Kasumi-1 (cell line): ENCODE data around the gene MYCBPAP.

Experiments
- DNase-seq, 2 experiments: peaks; one replicate each; lab custom pipeline; 2025; lab: John Stamatoyannopoulos, UW

MYCBPAP gene

GRCh38 chr17:50551884-50552283 lies 43.6 kb downstream of the MYCBPAP start:
- no peak for DNase-seq

GRCh38 chr17:50554201-50554600 lies 46.0 kb downstream of the MYCBPAP start:
- no peak for DNase-seq

GRCh38 chr17:50556803-50557202 lies 48.6 kb downstream of the MYCBPAP start:
- DNase-seq = no peak

GRCh38 chr17:50557630-50558029 lies 49.4 kb downstream of the MYCBPAP start:
- no peak for DNase-seq

GRCh38 chr17:50558091-50558490 lies 49.9 kb downstream of the MYCBPAP start:
- no peak for DNase-seq

- DNase-seq = no peak
These were observed 50.3 kb downstream of the MYCBPAP start for GRCh38 chr17:50558581-50558940.

- no peak for DNase-seq
These were observed 50.8 kb downstream of the MYCBPAP start for GRCh38 chr17:50558941-50559614.

GRCh38 chr17:50559674-50560184 lies 51.5 kb downstream of the MYCBPAP start:
- peak; percentile 38 to 39 for DNase-seq

- DNase-seq = peak; percentile 87 to 91
These were observed 52.1 kb downstream of the MYCBPAP start, which contains the start of gene CACNA1G for GRCh38 chr17:50560185-50560824. Gene CACNA1G (plus strand): TSS chr17:50560715. CDS start chr17:50561460, 745 bp downstream.

- no peak for DNase-seq
These were observed 52.9 kb downstream of the MYCBPAP start for GRCh38 chr17:50560931-50561745.

GRCh38 chr17:50561746-50562141 lies 53.5 kb downstream of the MYCBPAP start:
- no peak for DNase-seq

GRCh38 chr17:50562242-50563091 lies 54.2 kb downstream of the MYCBPAP start:
- DNase-seq = no peak

GRCh38 chr17:50563092-50563511 lies 54.9 kb downstream of the MYCBPAP start:
- DNase-seq = no peak

- no peak for DNase-seq
These were observed 56.7 kb downstream of the MYCBPAP start for GRCh38 chr17:50564916-50565315.

- no peak for DNase-seq
These were observed 57.4 kb downstream of the MYCBPAP start for GRCh38 chr17:50565402-50566350.

- no peak for DNase-seq
These were observed 58.6 kb downstream of the MYCBPAP start for GRCh38 chr17:50566886-50567285.

GRCh38 chr17:50568659-50569058 lies 60.4 kb downstream of the MYCBPAP start:
- DNase-seq = no peak

GRCh38 chr17:50569592-50569991 lies 61.4 kb downstream of the MYCBPAP start:
- no peak for DNase-seq

GRCh38 chr17:50570032-50570431 lies 61.8 kb downstream of the MYCBPAP start:
- no peak for DNase-seq

GRCh38 chr17:50570528-50570927 lies 62.3 kb downstream of the MYCBPAP start:
- DNase-seq = no peak

GRCh38 chr17:50571681-50572080 lies 63.4 kb downstream of the MYCBPAP start:
- no peak for DNase-seq
